Putamen (tissue), 1 donor: ENCODE data around the gene CREB1.

ENCODE experiments used
- DNase-seq: peaks from one replicate; pipeline ENCODE4 v3.0.0-alpha.2; 2016; ENCODE audit warnings: low spot score

Gene CREB1

GRCh38 chr2:207543272-207543671, 13.5 kb downstream of the CREB1 start:
- DNase-seq = no peak

GRCh38 chr2:207546822-207547221, 17.1 kb downstream of the CREB1 start:
- DNase-seq = no peak

GRCh38 chr2:207549145-207549544, 19.4 kb downstream of the CREB1 start:
- no peak for DNase-seq

- DNase-seq = no peak
These were observed 28.3 kb downstream of the CREB1 start for GRCh38 chr2:207558079-207558491.

- peak; percentile 36 for DNase-seq
These were observed 31.8 kb downstream of the CREB1 start for GRCh38 chr2:207561386-207562080.

GRCh38 chr2:207565736-207566500, 36.2 kb downstream of the CREB1 start:
- peak; percentile 63 for DNase-seq

- no peak for DNase-seq
These were observed 37.9 kb downstream of the CREB1 start for GRCh38 chr2:207567671-207568070.

- DNase-seq = no peak
These were observed 41.6 kb downstream of the CREB1 start for GRCh38 chr2:207571370-207571769.

- no peak for DNase-seq
These were observed 55.2 kb downstream of the CREB1 start for GRCh38 chr2:207584952-207585351.

- DNase-seq = no peak
These were observed 57.5 kb downstream of the CREB1 start for GRCh38 chr2:207587305-207587704.

GRCh38 chr2:207589143-207589542, 59.4 kb downstream of the CREB1 start:
- DNase-seq = no peak

- DNase-seq = no peak
These were observed 63.5 kb downstream of the CREB1 start for GRCh38 chr2:207593277-207593676.

- DNase-seq = no peak
These were observed 64.5 kb downstream of the CREB1 start for GRCh38 chr2:207594264-207594663.

GRCh38 chr2:207594731-207595130, 65.0 kb downstream of the CREB1 start:
- DNase-seq = no peak

GRCh38 chr2:207599636-207600035, 69.9 kb downstream of the CREB1 start:
- DNase-seq = no peak

- DNase-seq = no peak
These were observed 70.5 kb downstream of the CREB1 start for GRCh38 chr2:207600231-207600630.

- no peak for DNase-seq
These were observed 72.0 kb downstream of the CREB1 start for GRCh38 chr2:207601774-207602173.

- DNase-seq = no peak
These were observed 73.7 kb downstream of the CREB1 start for GRCh38 chr2:207603486-207603885.

- DNase-seq = no peak
These were observed 76.6 kb downstream of the CREB1 start for GRCh38 chr2:207606399-207606798.

- no peak for DNase-seq
These were observed 77.1 kb downstream of the CREB1 start for GRCh38 chr2:207606829-207607228.

GRCh38 chr2:207612714-207613113, 83.0 kb downstream of the CREB1 start:
- DNase-seq = no peak

- no peak for DNase-seq
These were observed 85.1 kb downstream of the CREB1 start for GRCh38 chr2:207614824-207615223.

- DNase-seq = no peak
These were observed 86.4 kb downstream of the CREB1 start for GRCh38 chr2:207616185-207616584.
